GM23248 (cell line): ENCODE data around the gene DNAJC17. TPM values are rescaled to one million over a fixed set of nuclear protein-coding genes. Genes with fewer than 3 reads are reported as not detected.

Source experiments
- DNase-seq: peaks from one replicate; pipeline ENCODE4 v3.0.0-alpha.2; 2015
- H2AFZ ChIP-seq: fragments of 200-600 bp; sonication (generic); 2 replicates; pipeline ENCODE4 v1.6.1; 2016; ENCODE audit warnings: antibody characterized with exemption
- H3F3A ChIP-seq: fragments of 200-600 bp; sonication (generic); 2 replicates; pipeline ENCODE4 v1.6.1; 2016; ENCODE audit warnings: mild to moderate bottlenecking, antibody characterized with exemption, mixed run types; ENCODE audit not compliant: insufficient read depth
- H3K27ac ChIP-seq: fragments of 200-600 bp; sonication (generic); 2 replicates; pipeline ENCODE4 v1.5.1; 2016; ENCODE audit warnings: mild to moderate bottlenecking
- H3K27me3 ChIP-seq: fragments of 200-600 bp; sonication (generic); replicated peaks from 2 replicates; pipeline ENCODE4 v1.6.1; 2016; ENCODE audit warnings: mild to moderate bottlenecking; ENCODE audit not compliant: insufficient read depth
- H3K36me3 ChIP-seq: fragments of 200-600 bp; sonication (generic); 2 replicates; pipeline ENCODE4 v1.6.1; 2016; ENCODE audit warnings: low read depth, mild to moderate bottlenecking
- H3K4me1 ChIP-seq: fragments of 200-600 bp; sonication (generic); 2 replicates; pipeline ENCODE4 v1.6.1; 2016; ENCODE audit warnings: mild to moderate bottlenecking; ENCODE audit not compliant: insufficient read depth
- H3K4me2 ChIP-seq: fragments of 200-600 bp; sonication (generic); one replicate; pipeline ENCODE4 v1.6.1; 2016; ENCODE audit warnings: mild to moderate bottlenecking; ENCODE audit not compliant: unreplicated experiment
- H3K4me3 ChIP-seq: fragments of 200-600 bp; sonication (generic); 2 replicates; pipeline ENCODE4 v1.5.1; 2016; ENCODE audit warnings: mild to moderate bottlenecking
- H3K79me2 ChIP-seq: fragments of 200-600 bp; sonication (generic); 2 replicates; pipeline ENCODE4 v1.6.1; 2016; ENCODE audit warnings: mild to moderate bottlenecking; ENCODE audit not compliant: insufficient read depth
- H3K9ac ChIP-seq: fragments of 200-600 bp; sonication (generic); 2 replicates; pipeline ENCODE4 v1.6.1; 2016; ENCODE audit warnings: mild to moderate bottlenecking
- H3K9me2 ChIP-seq: fragments of 200-600 bp; sonication (generic); 2 replicates; pipeline ENCODE4 v1.6.1; 2016; ENCODE audit warnings: mixed run types, mild to moderate bottlenecking, moderate library complexity; ENCODE audit not compliant: insufficient read depth
- H3K9me3 ChIP-seq: fragments of 200-600 bp; sonication (generic); one replicate; pipeline ENCODE4 v1.6.1; 2017; ENCODE audit warnings: low read depth
- H4K20me1 ChIP-seq: fragments of 200-600 bp; sonication (generic); 2 replicates; pipeline ENCODE4 v1.6.0; 2016; ENCODE audit not compliant: insufficient read depth
- EZH2 ChIP-seq: fragments of 200-600 bp; sonication (generic); IDR thresholded peaks from 2 replicates; pipeline ENCODE4 v1.6.1; 2018; ENCODE audit warnings: antibody characterized with exemption, mild to moderate bottlenecking; ENCODE audit not compliant: insufficient read depth, poor library complexity, severe bottlenecking
- EZH2phosphoT487 ChIP-seq: fragments of 200-600 bp; sonication (generic); IDR thresholded peaks from 2 replicates; pipeline ENCODE4 v1.6.1; 2018; ENCODE audit warnings: antibody characterized with exemption, moderate library complexity, mild to moderate bottlenecking, low read depth; ENCODE audit not compliant: insufficient read depth
- WGBS, 2 experiments: methylation state at CpG; one replicate each; pipeline ENCODE4 v1.1.6; 2015 to 2017; ENCODE audit warnings: low lambda C conversion rate in 2 of 2, low coverage in 1 of 2; ENCODE audit errors: missing lambda C conversion rate in 2 of 2; 5-methylcytosine and 5-hydroxymethylcytosine counted together
- in situ Hi-C: fragments of 300-500 bp; cut with MboI; formaldehyde crosslinking; loops from 2 replicates; pipeline ENCODE4 v1.15.0; 2020
- polyA plus RNA-seq: library from polyadenylated mRNA; unstranded; fragments of >200 nt; fragmentation: Nextera tagmentation; extraction: Ambion mirVana; gene quantifications from 2 replicates; pipeline ENCODE4 v1.2.1, GENCODE V29; 2016
- total RNA-seq: library from RNA; depleted of rRNA; stranded (reverse); fragments of >200 nt; shearing (Covaris generic); gene quantifications from 2 replicates; pipeline ENCODE4 v1.2.3, GENCODE V29; 2014

DNAJC17 gene
- total and polyA plus RNA-seq, 2 experiments from 2014 or later = 13.4 to 36.4 TPM

DNA sequence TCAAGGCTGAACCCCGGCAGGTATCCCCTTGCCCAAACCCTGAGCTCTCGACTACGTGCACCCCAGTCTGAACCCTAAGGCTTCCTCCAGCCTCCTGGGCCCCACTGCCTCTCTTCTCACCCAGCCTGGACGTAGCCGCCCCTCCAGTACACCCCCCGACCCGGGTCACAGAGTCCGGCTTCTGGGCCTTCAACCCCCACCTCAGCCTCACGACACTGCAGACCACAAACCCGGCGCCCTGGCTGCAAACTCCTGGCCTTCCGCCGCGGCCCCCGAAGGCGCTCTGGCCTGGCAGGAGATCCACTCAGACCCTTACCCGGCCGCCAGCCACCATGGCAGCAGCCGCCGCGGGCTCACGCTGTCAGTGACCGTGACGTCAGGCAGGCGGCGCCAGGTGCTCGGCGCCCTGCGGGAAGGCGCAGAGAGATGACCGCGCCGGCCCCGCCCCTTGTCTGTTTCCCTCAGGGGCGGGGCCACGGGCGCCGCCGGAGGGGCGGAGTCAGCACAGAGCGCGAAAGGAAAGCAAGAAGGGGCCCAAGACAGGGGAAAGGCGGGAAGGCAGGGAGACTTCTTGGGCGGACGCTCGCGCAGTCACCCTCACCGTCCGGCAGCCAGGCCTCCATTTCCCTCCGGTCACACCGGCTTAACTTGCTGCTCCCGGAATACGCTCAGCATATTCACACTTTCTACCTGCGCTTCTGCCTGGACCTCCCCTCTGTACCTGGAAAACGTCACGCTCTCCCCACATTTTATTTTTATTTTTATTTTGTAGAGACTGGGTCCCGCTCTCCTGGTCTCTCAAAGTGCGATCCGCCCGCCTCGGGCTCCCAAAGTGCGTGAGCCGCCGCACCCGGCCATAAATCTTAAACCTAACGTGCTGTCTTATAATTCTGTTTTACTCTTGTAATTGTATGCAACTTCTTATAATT lies 52.1 kb downstream of the DNAJC17 start, which contains the start of gene RMDN3:
RMDN3 (minus strand) TSS at position 372 of the 929 bp plus-strand sequence. CDS start 471 bp downstream, outside the sequence.
- Histone ChIP-seq H3K4me3 (peak within 1 kb of the TSS; percentile 99), H4K20me1 (no peaks in the 10 kb centered on the region), H3K27ac (peak within 1 kb of the TSS; percentile 41), H3K4me2 (peak within 1 kb of the TSS; percentile 94), H3K9ac (peak within 1 kb of the TSS; percentile 88), H3F3A (no peaks in the 10 kb centered on the region), H2AFZ (peak within 1 kb of the TSS; percentile 96), H3K36me3 (peaks cover 11% of the 10 kb centered on the region; the same call in 1 of the 2 replicates), H3K27me3 (no peaks in the 10 kb centered on the region), H3K9me3 (no peaks in the 10 kb centered on the region), H3K79me2 (peaks cover 39% of the 10 kb centered on the region), H3K4me1 (no peaks in the 10 kb centered on the region; the same call in 1 of the 2 replicates), H3K9me2 (no peaks in the 10 kb centered on the region)
- DNase-seq = peak; percentile 98
- TF ChIP-seq EZH2 (no peak), EZH2phosphoT487 (no peak)
- 2 to 4% methylated on average over 52 to 66 of the region's 66 CpGs for WGBS, 2 experiments
- in situ Hi-C loops = no loop called here

DNA sequence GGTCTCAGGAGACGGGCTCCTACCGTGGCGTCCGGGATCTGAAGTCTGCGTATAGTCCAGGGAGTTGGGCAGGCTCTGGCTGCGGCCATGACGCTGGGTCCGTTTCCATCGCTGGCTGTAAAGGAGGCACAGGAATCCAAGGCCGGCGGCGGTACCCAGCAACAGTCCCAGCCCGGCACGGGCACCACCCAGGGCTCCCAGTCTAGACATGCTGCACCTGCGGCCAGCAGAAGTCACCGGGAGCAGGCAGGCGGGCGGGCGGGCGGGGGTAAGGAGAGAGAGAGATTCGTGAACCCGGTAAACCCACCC lies 52.7 kb downstream of the DNAJC17 start:
- Histone ChIP-seq H3K27me3 (no peaks in the 10 kb centered on the region), H2AFZ (peak overlapping the region; percentile 96), H3K9ac (peak overlapping the region; percentile 88), H3K79me2 (peaks cover 39% of the 10 kb centered on the region), H3K4me2 (peak overlapping the region; percentile 85), H4K20me1 (no peaks in the 10 kb centered on the region), H3K4me3 (peak overlapping the region; percentile 99), H3K4me1 (no peaks in the 10 kb centered on the region; the same call in 1 of the 2 replicates), H3F3A (no peaks in the 10 kb centered on the region), H3K9me3 (no peaks in the 10 kb centered on the region), H3K9me2 (no peaks in the 10 kb centered on the region), H3K27ac (peak overlapping the region; percentile 40), H3K36me3 (peaks cover 11% of the 10 kb centered on the region; the same call in 1 of the 2 replicates)
- in situ Hi-C loops = no loop called here
- DNase-seq = peak; percentile 66
- 4 to 5% methylated on average over 20 to 22 of the region's 22 CpGs for WGBS, 2 experiments
- TF ChIP-seq EZH2 (no peak), EZH2phosphoT487 (no peak)

DNA sequence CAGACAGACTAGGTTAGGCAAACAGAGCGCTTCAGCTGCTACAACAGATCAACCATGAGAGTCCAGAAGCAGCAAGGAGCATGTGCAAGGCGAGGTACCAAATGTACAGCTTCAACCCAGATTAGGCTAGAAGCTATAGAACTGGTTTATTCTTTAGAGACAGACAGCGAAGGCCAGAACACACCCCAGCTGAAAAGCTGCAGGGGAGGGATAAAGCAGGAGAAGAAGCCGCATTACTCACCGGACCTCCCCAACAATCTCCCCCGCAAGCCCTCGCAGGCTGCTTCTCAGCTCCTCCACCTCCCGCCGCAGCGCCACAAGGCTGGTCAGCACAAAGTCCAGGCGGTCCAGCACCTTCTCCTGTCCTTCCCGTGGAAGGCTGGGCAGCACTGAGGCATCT lies 55.5 kb downstream of the DNAJC17 start:
- no peak for DNase-seq
- Histone ChIP-seq H2AFZ (no peak overlapping the region), H3K79me2 (peaks cover 39% of the 10 kb centered on the region), H3K9me3 (no peaks in the 10 kb centered on the region), H3K4me3 (no peak overlapping the region), H3K9ac (no peak overlapping the region), H3K27me3 (no peaks in the 10 kb centered on the region), H4K20me1 (no peaks in the 10 kb centered on the region), H3F3A (peaks cover 13% of the 10 kb centered on the region; the same call in 1 of the 2 replicates), H3K27ac (no peak overlapping the region), H3K4me2 (no peak overlapping the region), H3K36me3 (peaks cover 11% of the 10 kb centered on the region; the same call in 1 of the 2 replicates), H3K9me2 (no peaks in the 10 kb centered on the region), H3K4me1 (no peaks in the 10 kb centered on the region; the same call in 1 of the 2 replicates)
- in situ Hi-C loops = no loop called here
- 90 to 91% methylated on average over 12 of the region's 12 CpGs for WGBS, 2 experiments
- no peak for TF ChIP-seq EZH2phosphoT487
- no peak for TF ChIP-seq EZH2

DNA sequence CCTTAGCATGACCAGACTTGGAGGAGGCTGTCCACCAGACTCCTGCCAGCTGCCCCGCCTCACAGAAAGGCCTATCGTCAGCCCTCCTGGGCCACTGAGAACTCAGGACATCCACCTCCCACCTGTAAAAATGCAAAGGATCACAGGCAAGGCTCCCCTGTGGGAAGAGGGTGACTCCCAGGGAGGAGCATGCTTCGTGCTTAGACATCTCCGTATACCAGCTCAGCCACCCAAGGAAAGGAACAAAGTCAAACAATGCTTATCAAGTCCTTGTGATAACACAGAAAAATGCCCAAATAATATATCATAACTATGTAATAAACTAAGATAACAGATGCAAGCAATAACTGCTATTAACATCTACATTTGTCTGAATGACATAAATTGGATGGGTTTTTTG lies 56.4 kb downstream of the DNAJC17 start:
- no peak overlapping the region for H2AFZ ChIP-seq
- peaks cover 11% of the 10 kb centered on the region; the same call in 1 of the 2 replicates for H3K36me3 ChIP-seq
- no peaks in the 10 kb centered on the region for H3K9me2 ChIP-seq
- no peaks in the 10 kb centered on the region; the same call in 1 of the 2 replicates for H3K4me1 ChIP-seq
- in situ Hi-C loops = no loop called here
- WGBS, 2 experiments = 77 to 88% methylated on average over 4 of the region's 4 CpGs
- H3K27ac ChIP-seq = no peak overlapping the region
- peaks cover 39% of the 10 kb centered on the region for H3K79me2 ChIP-seq
- H3K4me3 ChIP-seq = no peak overlapping the region
- no peaks in the 10 kb centered on the region for H4K20me1 ChIP-seq
- TF ChIP-seq EZH2phosphoT487 (no peak), EZH2 (no peak)
- H3F3A ChIP-seq = peaks cover 15% of the 10 kb centered on the region; the same call in 1 of the 2 replicates
- H3K9me3 ChIP-seq = no peaks in the 10 kb centered on the region
- H3K4me2 ChIP-seq = no peak overlapping the region
- no peak for DNase-seq
- H3K9ac ChIP-seq = no peak overlapping the region
- H3K27me3 ChIP-seq = no peaks in the 10 kb centered on the region
